ENCODE results near the gene B3GAT1.

B3GAT1 gene

GRCh38 chr11:134330611-134331353, 81.3 kb downstream of the B3GAT1 start:
- TF ChIP-seq PAX5 (IDR thresholded peaks at IDR 0.05; ENCODE audit: insufficient read depth, low read length, severe bottlenecking) (no peak), POLR2A (IDR thresholded peaks at IDR 0.05; ENCODE audit: low read depth, low read length) (no peak), POLR2AphosphoS5 (IDR thresholded peaks at IDR 0.05; ENCODE audit: low read depth, low read length) (no peak), TAF1 (IDR thresholded peaks at IDR 0.05; ENCODE audit: low read depth, low read length) (no peak), SPI1 (IDR thresholded peaks at IDR 0.05; ENCODE audit: low read depth, low read length) (no peak), POU2F2 (IDR thresholded peaks at IDR 0.05; ENCODE audit: low read depth, low read length) (no peak)
- DNase-seq (ENCODE audit: insufficient read length, low spot score): no peak
- no peak for FAIRE-seq
